GM23338 (cell line): ENCODE data around the gene LST1. TPM values are rescaled to one million over a fixed set of nuclear protein-coding genes. Genes with fewer than 3 reads are reported as not detected.

ENCODE experiments used
- ATAC-seq: fragments of 200-7000 bp; cut with Tn5 transposase; 3 replicates; pipeline ENCODE4 v1.9.1; 2020
- DNase-seq: peaks from one replicate; pipeline ENCODE4 v3.0.0-alpha.2; 2015; ENCODE audit warnings: low spot score
- H2AFZ ChIP-seq: fragments of 200-600 bp; sonication (generic); 2 replicates; pipeline ENCODE4 v1.8.0; 2016; ENCODE audit warnings: antibody characterized with exemption, mild to moderate bottlenecking, moderate library complexity
- H3F3A ChIP-seq: fragments of 200-600 bp; sonication (generic); replicated peaks from 2 replicates; pipeline ENCODE4 v1.8.0; 2017; ENCODE audit warnings: antibody characterized with exemption, mixed run types, low read depth
- H3K27ac ChIP-seq: fragments of 200-600 bp; sonication (generic); 2 replicates; pipeline ENCODE4 v1.6.1; 2016; ENCODE audit warnings: low read depth
- H3K27me3 ChIP-seq: fragments of 200-600 bp; sonication (generic); 2 replicates; pipeline ENCODE4 v1.8.0; 2016; ENCODE audit warnings: mild to moderate bottlenecking, mixed run types, moderate library complexity; ENCODE audit not compliant: insufficient read depth
- H3K36me3 ChIP-seq: fragments of 200-600 bp; sonication (generic); 2 replicates; pipeline ENCODE4 v1.8.0; 2016; ENCODE audit warnings: mild to moderate bottlenecking; ENCODE audit not compliant: insufficient read depth
- H3K4me1 ChIP-seq: fragments of 200-600 bp; sonication (generic); 2 replicates; pipeline ENCODE4 v1.8.0; 2016; ENCODE audit warnings: mild to moderate bottlenecking, moderate library complexity; ENCODE audit not compliant: insufficient read depth
- H3K4me2 ChIP-seq: fragments of 200-600 bp; sonication (generic); 2 replicates; pipeline ENCODE4 v1.7.1; 2017; ENCODE audit warnings: mixed run types
- H3K4me3 ChIP-seq: fragments of 200-600 bp; sonication (generic); 2 replicates; pipeline ENCODE4 v1.6.1; 2016; ENCODE audit warnings: mixed run types
- H3K79me2 ChIP-seq: fragments of 200-600 bp; sonication (generic); replicated peaks from 2 replicates; pipeline ENCODE4 v1.8.0; 2017; ENCODE audit warnings: mild to moderate bottlenecking; ENCODE audit not compliant: insufficient read depth
- H3K9me2 ChIP-seq: fragments of 200-600 bp; sonication (generic); 2 replicates; pipeline ENCODE4 v1.8.0; 2017; ENCODE audit not compliant: insufficient read depth
- H4K20me1 ChIP-seq: fragments of 200-600 bp; sonication (generic); replicated peaks from 2 replicates; pipeline ENCODE4 v1.8.0; 2017; ENCODE audit warnings: mild to moderate bottlenecking; ENCODE audit not compliant: insufficient read depth
- H3K27ac Mint-ChIP-seq: 2 replicates; pipeline ENCODE4 v1.8.0; 2020; ENCODE audit warnings: inconsistent platforms, mild to moderate bottlenecking, moderate library complexity, mixed read lengths
- H3K27me3 Mint-ChIP-seq: 3 replicates; pipeline ENCODE4 v1.8.0; 2022; ENCODE audit warnings: low read depth, mild to moderate bottlenecking, moderate library complexity, mixed read lengths, inconsistent platforms; ENCODE audit not compliant: insufficient read depth, poor library complexity
- H3K36me3 Mint-ChIP-seq: 3 replicates; pipeline ENCODE4 v1.8.0; 2021; ENCODE audit warnings: low read depth, mild to moderate bottlenecking, inconsistent platforms, moderate library complexity, mixed read lengths
- H3K4me1 Mint-ChIP-seq: 3 replicates; pipeline ENCODE4 v1.8.0; 2020; ENCODE audit warnings: mild to moderate bottlenecking, inconsistent platforms, mixed read lengths
- H3K4me3 Mint-ChIP-seq: 3 replicates; pipeline ENCODE4 v1.8.0; 2021; ENCODE audit warnings: moderate library complexity, mild to moderate bottlenecking, inconsistent platforms, mixed read lengths
- H3K9me3 Mint-ChIP-seq: 3 replicates; pipeline ENCODE4 v1.8.0; 2020; ENCODE audit warnings: moderate library complexity, mild to moderate bottlenecking, inconsistent platforms, mixed read lengths
- CREB1 ChIP-seq: fragments of 250-450 bp; sonication (Bioruptor Pico); IDR thresholded peaks from 2 replicates; pipeline ENCODE4 v1.5.0; 2020; ENCODE audit warnings: low read depth, mild to moderate bottlenecking, moderate library complexity
- EZH2 ChIP-seq: fragments of 200-600 bp; sonication (generic); IDR thresholded peaks from one replicate; pipeline ENCODE4 v1.8.0; 2017; ENCODE audit warnings: antibody characterized with exemption, mild to moderate bottlenecking, low read depth; ENCODE audit not compliant: unreplicated experiment
- EZH2phosphoT487 ChIP-seq: fragments of 200-600 bp; sonication (generic); IDR thresholded peaks from one replicate; pipeline ENCODE4 v1.8.1; 2018; ENCODE audit warnings: antibody characterized with exemption; ENCODE audit not compliant: unreplicated experiment
- JUNB ChIP-seq: IDR thresholded peaks from one replicate; pipeline ENCODE4 v1.6.1; 2016; ENCODE audit warnings: antibody characterized with exemption; ENCODE audit not compliant: unreplicated experiment
- NANOG ChIP-seq: IDR thresholded peaks from 2 replicates; pipeline ENCODE4 v1.6.1; 2016; ENCODE audit warnings: antibody characterized with exemption, borderline replicate concordance
- POLR2AphosphoS5 ChIP-seq: IDR thresholded peaks from 2 replicates; pipeline ENCODE4 v1.6.1; 2016; ENCODE audit warnings: antibody characterized with exemption, low read depth
- STAT1 ChIP-seq: IDR thresholded peaks from one replicate; pipeline ENCODE4 v1.6.1; 2016; ENCODE audit warnings: antibody characterized with exemption; ENCODE audit not compliant: unreplicated experiment
- ZNF114 ChIP-seq: fragments of 250-450 bp; sonication (Bioruptor Pico); IDR thresholded peaks from 2 replicates; pipeline ENCODE4 v1.5.0; 2020; ENCODE audit warnings: mild to moderate bottlenecking, moderate library complexity
- ZNF331 ChIP-seq: fragments of 250-450 bp; sonication (Bioruptor Pico); IDR thresholded peaks from 2 replicates; pipeline ENCODE4 v1.5.0; 2020; ENCODE audit warnings: low read depth, mild to moderate bottlenecking, moderate library complexity
- polyA plus RNA-seq: library from polyadenylated mRNA; unstranded; fragments of >200 nt; fragmentation: Nextera tagmentation; extraction: Ambion mirVana; gene quantifications from 2 replicates; pipeline ENCODE4 v1.2.1, GENCODE V29; 2016
- total RNA-seq: library from RNA; depleted of rRNA; stranded (reverse); fragments of >200 nt; shearing (Covaris generic); gene quantifications from 2 replicates; pipeline ENCODE4 v1.2.3, GENCODE V29; 2014
- TF ChIP-seq, protein P1 (sequence below), 2 experiments: fragments of 200-600 bp in 1 of 2; sonication (generic) in 1 of 2; conservative IDR thresholded peaks; 2 replicates each; pipeline versions ENCODE4 v1.5.1 to v1.6.1; 2016 to 2017; ENCODE audit warnings: antibody characterized with exemption in 2 of 2, low read depth in 2 of 2, mild to moderate bottlenecking in 2 of 2, moderate library complexity in 1 of 2
- TF ChIP-seq, protein P2 (sequence below): fragments of 250-450 bp; sonication (Bioruptor Pico); IDR thresholded peaks from 2 replicates; pipeline ENCODE4 v1.5.0; 2020; ENCODE audit warnings: mild to moderate bottlenecking, moderate library complexity
- TF ChIP-seq, protein P3 (sequence below): IDR thresholded peaks from one replicate; pipeline ENCODE4 v1.6.1; 2018; ENCODE audit warnings: antibody characterized with exemption; ENCODE audit not compliant: unreplicated experiment
- TF ChIP-seq, protein P4 (sequence below): IDR thresholded peaks from 2 replicates; pipeline ENCODE4 v1.6.1; 2016; ENCODE audit warnings: antibody characterized with exemption

LST1 gene
- total and polyA plus RNA-seq, 2 experiments from 2014 or later = 0.37 TPM; not detected in 1

DNA sequence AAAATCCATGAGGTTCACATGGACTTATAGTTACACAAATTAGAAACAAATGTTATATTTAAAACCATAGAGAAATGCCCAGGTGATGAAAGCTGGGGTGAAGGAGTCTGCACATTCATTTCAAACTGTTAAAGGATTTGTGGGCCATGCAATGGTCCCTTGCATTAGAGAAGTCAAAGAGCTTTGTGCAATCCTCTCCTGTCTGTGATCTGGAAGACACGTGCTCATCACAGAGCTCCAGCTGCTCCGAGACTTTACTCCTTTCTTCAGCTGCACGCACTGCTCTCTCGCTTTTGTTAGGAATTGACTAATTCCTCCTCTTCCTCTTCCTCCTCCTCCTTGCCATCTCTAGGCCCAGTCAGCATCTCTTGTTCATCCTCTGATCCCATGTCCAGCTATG lies 24.9 kb downstream of the LST1 start:
- Histone ChIP-seq H4K20me1 (no peaks in the 10 kb centered on the region), H3K4me3 (no peak overlapping the region), H3K27ac (no peak overlapping the region), H3K9me2 (no peaks in the 10 kb centered on the region), H3K4me2 (no peak overlapping the region), H3K79me2 (no peaks in the 10 kb centered on the region), H3K27me3 (no peaks in the 10 kb centered on the region), H2AFZ (0 out of 2 replicates have a peak overlapping the region, but pooled peaks have one; percentile 28), H3F3A (no peaks in the 10 kb centered on the region), H3K36me3 (no peaks in the 10 kb centered on the region), H3K4me1 (peaks cover 20% of the 10 kb centered on the region)
- no peak overlapping the region for H3K27ac Mint-ChIP-seq
- no peak for DNase-seq
- H3K9me3 Mint-ChIP-seq = no peaks in the 10 kb centered on the region
- H3K4me3 Mint-ChIP-seq = no peak overlapping the region
- no peak for ATAC-seq
- H3K27me3 Mint-ChIP-seq = peaks cover 9% of the 10 kb centered on the region
- TF ChIP-seq ZNF331 (no peak), EZH2phosphoT487 (no peak), STAT1 (no peak), JUNB (no peak), CREB1 (no peak), NANOG (no peak), POLR2AphosphoS5 (no peak), ZNF114 (CRISPR knock-in tag) (no peak), EZH2 (no peak)
- TF ChIP-seq, protein P1, sequence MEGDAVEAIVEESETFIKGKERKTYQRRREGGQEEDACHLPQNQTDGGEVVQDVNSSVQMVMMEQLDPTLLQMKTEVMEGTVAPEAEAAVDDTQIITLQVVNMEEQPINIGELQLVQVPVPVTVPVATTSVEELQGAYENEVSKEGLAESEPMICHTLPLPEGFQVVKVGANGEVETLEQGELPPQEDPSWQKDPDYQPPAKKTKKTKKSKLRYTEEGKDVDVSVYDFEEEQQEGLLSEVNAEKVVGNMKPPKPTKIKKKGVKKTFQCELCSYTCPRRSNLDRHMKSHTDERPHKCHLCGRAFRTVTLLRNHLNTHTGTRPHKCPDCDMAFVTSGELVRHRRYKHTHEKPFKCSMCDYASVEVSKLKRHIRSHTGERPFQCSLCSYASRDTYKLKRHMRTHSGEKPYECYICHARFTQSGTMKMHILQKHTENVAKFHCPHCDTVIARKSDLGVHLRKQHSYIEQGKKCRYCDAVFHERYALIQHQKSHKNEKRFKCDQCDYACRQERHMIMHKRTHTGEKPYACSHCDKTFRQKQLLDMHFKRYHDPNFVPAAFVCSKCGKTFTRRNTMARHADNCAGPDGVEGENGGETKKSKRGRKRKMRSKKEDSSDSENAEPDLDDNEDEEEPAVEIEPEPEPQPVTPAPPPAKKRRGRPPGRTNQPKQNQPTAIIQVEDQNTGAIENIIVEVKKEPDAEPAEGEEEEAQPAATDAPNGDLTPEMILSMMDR (conservative IDR thresholded peaks at IDR 0.05; ENCODE audit: low read depth in 2 of 2) = no peak
- TF ChIP-seq, protein P2, sequence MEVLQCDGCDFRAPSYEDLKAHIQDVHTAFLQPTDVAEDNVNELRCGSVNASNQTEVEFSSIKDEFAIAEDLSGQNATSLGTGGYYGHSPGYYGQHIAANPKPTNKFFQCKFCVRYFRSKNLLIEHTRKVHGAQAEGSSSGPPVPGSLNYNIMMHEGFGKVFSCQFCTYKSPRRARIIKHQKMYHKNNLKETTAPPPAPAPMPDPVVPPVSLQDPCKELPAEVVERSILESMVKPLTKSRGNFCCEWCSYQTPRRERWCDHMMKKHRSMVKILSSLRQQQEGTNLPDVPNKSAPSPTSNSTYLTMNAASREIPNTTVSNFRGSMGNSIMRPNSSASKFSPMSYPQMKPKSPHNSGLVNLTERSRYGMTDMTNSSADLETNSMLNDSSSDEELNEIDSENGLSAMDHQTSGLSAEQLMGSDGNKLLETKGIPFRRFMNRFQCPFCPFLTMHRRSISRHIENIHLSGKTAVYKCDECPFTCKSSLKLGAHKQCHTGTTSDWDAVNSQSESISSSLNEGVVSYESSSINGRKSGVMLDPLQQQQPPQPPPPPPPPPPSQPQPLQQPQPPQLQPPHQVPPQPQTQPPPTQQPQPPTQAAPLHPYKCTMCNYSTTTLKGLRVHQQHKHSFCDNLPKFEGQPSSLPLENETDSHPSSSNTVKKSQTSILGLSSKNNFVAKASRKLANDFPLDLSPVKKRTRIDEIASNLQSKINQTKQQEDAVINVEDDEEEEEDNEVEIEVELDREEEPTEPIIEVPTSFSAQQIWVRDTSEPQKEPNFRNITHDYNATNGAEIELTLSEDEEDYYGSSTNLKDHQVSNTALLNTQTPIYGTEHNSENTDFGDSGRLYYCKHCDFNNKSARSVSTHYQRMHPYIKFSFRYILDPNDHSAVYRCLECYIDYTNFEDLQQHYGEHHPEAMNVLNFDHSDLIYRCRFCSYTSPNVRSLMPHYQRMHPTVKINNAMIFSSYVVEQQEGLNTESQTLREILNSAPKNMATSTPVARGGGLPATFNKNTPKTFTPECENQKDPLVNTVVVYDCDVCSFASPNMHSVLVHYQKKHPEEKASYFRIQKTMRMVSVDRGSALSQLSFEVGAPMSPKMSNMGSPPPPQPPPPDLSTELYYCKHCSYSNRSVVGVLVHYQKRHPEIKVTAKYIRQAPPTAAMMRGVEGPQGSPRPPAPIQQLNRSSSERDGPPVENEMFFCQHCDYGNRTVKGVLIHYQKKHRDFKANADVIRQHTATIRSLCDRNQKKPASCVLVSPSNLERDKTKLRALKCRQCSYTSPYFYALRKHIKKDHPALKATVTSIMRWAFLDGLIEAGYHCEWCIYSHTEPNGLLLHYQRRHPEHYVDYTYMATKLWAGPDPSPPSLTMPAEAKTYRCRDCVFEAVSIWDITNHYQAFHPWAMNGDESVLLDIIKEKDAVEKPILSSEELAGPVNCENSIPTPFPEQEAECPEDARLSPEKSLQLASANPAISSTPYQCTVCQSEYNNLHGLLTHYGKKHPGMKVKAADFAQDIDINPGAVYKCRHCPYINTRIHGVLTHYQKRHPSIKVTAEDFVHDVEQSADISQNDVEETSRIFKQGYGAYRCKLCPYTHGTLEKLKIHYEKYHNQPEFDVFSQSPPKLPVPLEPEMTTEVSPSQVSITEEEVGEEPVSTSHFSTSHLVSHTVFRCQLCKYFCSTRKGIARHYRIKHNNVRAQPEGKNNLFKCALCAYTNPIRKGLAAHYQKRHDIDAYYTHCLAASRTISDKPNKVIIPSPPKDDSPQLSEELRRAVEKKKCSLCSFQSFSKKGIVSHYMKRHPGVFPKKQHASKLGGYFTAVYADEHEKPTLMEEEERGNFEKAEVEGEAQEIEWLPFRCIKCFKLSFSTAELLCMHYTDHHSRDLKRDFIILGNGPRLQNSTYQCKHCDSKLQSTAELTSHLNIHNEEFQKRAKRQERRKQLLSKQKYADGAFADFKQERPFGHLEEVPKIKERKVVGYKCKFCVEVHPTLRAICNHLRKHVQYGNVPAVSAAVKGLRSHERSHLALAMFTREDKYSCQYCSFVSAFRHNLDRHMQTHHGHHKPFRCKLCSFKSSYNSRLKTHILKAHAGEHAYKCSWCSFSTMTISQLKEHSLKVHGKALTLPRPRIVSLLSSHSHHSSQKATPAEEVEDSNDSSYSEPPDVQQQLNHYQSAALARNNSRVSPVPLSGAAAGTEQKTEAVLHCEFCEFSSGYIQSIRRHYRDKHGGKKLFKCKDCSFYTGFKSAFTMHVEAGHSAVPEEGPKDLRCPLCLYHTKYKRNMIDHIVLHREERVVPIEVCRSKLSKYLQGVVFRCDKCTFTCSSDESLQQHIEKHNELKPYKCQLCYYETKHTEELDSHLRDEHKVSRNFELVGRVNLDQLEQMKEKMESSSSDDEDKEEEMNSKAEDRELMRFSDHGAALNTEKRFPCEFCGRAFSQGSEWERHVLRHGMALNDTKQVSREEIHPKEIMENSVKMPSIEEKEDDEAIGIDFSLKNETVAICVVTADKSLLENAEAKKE = no peak
- TF ChIP-seq, protein P3, sequence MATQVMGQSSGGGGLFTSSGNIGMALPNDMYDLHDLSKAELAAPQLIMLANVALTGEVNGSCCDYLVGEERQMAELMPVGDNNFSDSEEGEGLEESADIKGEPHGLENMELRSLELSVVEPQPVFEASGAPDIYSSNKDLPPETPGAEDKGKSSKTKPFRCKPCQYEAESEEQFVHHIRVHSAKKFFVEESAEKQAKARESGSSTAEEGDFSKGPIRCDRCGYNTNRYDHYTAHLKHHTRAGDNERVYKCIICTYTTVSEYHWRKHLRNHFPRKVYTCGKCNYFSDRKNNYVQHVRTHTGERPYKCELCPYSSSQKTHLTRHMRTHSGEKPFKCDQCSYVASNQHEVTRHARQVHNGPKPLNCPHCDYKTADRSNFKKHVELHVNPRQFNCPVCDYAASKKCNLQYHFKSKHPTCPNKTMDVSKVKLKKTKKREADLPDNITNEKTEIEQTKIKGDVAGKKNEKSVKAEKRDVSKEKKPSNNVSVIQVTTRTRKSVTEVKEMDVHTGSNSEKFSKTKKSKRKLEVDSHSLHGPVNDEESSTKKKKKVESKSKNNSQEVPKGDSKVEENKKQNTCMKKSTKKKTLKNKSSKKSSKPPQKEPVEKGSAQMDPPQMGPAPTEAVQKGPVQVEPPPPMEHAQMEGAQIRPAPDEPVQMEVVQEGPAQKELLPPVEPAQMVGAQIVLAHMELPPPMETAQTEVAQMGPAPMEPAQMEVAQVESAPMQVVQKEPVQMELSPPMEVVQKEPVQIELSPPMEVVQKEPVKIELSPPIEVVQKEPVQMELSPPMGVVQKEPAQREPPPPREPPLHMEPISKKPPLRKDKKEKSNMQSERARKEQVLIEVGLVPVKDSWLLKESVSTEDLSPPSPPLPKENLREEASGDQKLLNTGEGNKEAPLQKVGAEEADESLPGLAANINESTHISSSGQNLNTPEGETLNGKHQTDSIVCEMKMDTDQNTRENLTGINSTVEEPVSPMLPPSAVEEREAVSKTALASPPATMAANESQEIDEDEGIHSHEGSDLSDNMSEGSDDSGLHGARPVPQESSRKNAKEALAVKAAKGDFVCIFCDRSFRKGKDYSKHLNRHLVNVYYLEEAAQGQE = no peak
- TF ChIP-seq, protein P4, sequence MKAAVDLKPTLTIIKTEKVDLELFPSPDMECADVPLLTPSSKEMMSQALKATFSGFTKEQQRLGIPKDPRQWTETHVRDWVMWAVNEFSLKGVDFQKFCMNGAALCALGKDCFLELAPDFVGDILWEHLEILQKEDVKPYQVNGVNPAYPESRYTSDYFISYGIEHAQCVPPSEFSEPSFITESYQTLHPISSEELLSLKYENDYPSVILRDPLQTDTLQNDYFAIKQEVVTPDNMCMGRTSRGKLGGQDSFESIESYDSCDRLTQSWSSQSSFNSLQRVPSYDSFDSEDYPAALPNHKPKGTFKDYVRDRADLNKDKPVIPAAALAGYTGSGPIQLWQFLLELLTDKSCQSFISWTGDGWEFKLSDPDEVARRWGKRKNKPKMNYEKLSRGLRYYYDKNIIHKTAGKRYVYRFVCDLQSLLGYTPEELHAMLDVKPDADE = no peak
- no peaks in the 10 kb centered on the region for H3K36me3 Mint-ChIP-seq
- H3K4me1 Mint-ChIP-seq = peaks cover 23% of the 10 kb centered on the region
